Caco-2 (cell line): ENCODE measurements around the gene RGS6. TPM values are rescaled to one million over a fixed set of nuclear protein-coding genes. Genes with fewer than 3 reads are reported as not detected.

Experiments used
- BruUV-seq: library from RNA; stranded (reverse); fragments of 400-500 nt; replicated peaks from 2 replicates; lab custom pipeline; 2021; lab: Mats Ljungman, UMichigan
- CTCF ChIA-PET: fragments of 300-600 bp; sonication (Branson Sonifier 250); formaldehyde crosslinking; loops from one replicate; lab custom pipeline; 2022; ENCODE audit warnings: antibody characterized with exemption; lab: Charles Lee
- POLR2A ChIA-PET: fragments of 300-600 bp; sonication (Branson Sonifier 250); formaldehyde crosslinking; loops from one replicate; lab custom pipeline; 2022; ENCODE audit warnings: antibody characterized with exemption; lab: Charles Lee
- DNase-seq, 2 experiments: peaks; one replicate each; pipeline versions ENCODE4 v3.0.0 to v3.0.0-alpha.2; 2020 to 2022
- H3K27me3 ChIP-seq: replicated peaks from 2 replicates; pipeline ENCODE4 v1.6.0; 2011; ENCODE audit warnings: low read length; ENCODE audit not compliant: control insufficient read depth, insufficient read depth
- H3K36me3 ChIP-seq: 2 replicates; pipeline ENCODE4 v1.5.1; 2011; ENCODE audit warnings: low read length; ENCODE audit not compliant: control insufficient read depth, insufficient read depth
- H3K4me1 ChIP-seq: fragments of 250-450 bp; sonication (Bioruptor Pico); 2 replicates; pipeline ENCODE4 v1.5.1; 2020; ENCODE audit warnings: mild to moderate bottlenecking
- H3K4me3 ChIP-seq: 2 replicates; pipeline ENCODE4 v1.5.1; 2011; ENCODE audit warnings: low read depth, mild to moderate bottlenecking, control low read depth, low read length
- H3K9me3 ChIP-seq: fragments of 250-450 bp; sonication (Bioruptor Pico); 2 replicates; pipeline ENCODE4 v1.5.1; 2020; ENCODE audit warnings: mild to moderate bottlenecking, moderate library complexity
- H3K27ac Mint-ChIP-seq: one replicate; pipeline ENCODE4 v1.8.0; 2022; ENCODE audit warnings: mixed read lengths; ENCODE audit not compliant: unreplicated experiment
- H3K27me3 Mint-ChIP-seq: one replicate; pipeline ENCODE4 v1.8.0; 2022; ENCODE audit warnings: mixed read lengths; ENCODE audit not compliant: insufficient read depth, unreplicated experiment
- H3K36me3 Mint-ChIP-seq: one replicate; pipeline ENCODE4 v1.8.0; 2022; ENCODE audit warnings: mild to moderate bottlenecking, mixed read lengths; ENCODE audit not compliant: insufficient read depth, unreplicated experiment
- H3K4me1 Mint-ChIP-seq: one replicate; pipeline ENCODE4 v1.8.0; 2022; ENCODE audit warnings: low read depth, mixed read lengths; ENCODE audit not compliant: unreplicated experiment
- H3K4me3 Mint-ChIP-seq: one replicate; pipeline ENCODE4 v1.8.0; 2022; ENCODE audit warnings: mild to moderate bottlenecking, moderate library complexity, mixed read lengths; ENCODE audit not compliant: unreplicated experiment
- H3K9me3 Mint-ChIP-seq: one replicate; pipeline ENCODE4 v1.8.0; 2022; ENCODE audit warnings: mixed read lengths; ENCODE audit not compliant: unreplicated experiment
- intact Hi-C: fragments of 100-400 bp; cut with micrococcal nuclease; formaldehyde crosslinking; loops from one replicate; pipeline ENCODE4 v1.10.0; 2022; ENCODE audit not compliant: unreplicated experiment
- total RNA-seq: library from RNA; stranded (reverse); gene quantifications from 2 replicates; pipeline ENCODE4 v1.2.3, GENCODE V29; 2022
- TF ChIP-seq, protein P1 (sequence below), 2 experiments: fragments of 200-600 bp in 1 of 2; IDR thresholded peaks; 1 replicate in 1 of 2; 2 replicates in 1 of 2; pipeline versions ENCODE4 v1.5.1 to v1.8.0; 2011 to 2022; ENCODE audit warnings: antibody characterized with exemption in 1 of 2, control low read depth in 1 of 2, inconsistent platforms in 1 of 2, low read depth in 1 of 2, low read length in 1 of 2, mild to moderate bottlenecking in 1 of 2, moderate library complexity in 1 of 2; ENCODE audit not compliant: insufficient read depth in 1 of 2, severe bottlenecking in 1 of 2, unreplicated experiment in 1 of 2

Gene RGS6
- total RNA-seq, 1 experiment from 2014 or later = not detected

- Histone ChIP-seq H3K36me3 (no peaks in the 10 kb centered on the region), H3K4me1 (no peaks in the 10 kb centered on the region), H3K4me3 (no peak overlapping the region), H3K27me3 (no peaks in the 10 kb centered on the region), H3K9me3 (no peaks in the 10 kb centered on the region)
- BruUV-seq = no TSS peak
- DNase-seq = no peak
- Mint-ChIP-seq H3K4me1 (no peaks in the 10 kb centered on the region), H3K27ac (no peak overlapping the region), H3K9me3 (peaks cover 11% of the 10 kb centered on the region), H3K27me3 (peaks cover 13% of the 10 kb centered on the region), H3K36me3 (no peaks in the 10 kb centered on the region), H3K4me3 (no peak overlapping the region)
- POLR2A ChIA-PET = no interaction called here
- TF ChIP-seq, protein P1, sequence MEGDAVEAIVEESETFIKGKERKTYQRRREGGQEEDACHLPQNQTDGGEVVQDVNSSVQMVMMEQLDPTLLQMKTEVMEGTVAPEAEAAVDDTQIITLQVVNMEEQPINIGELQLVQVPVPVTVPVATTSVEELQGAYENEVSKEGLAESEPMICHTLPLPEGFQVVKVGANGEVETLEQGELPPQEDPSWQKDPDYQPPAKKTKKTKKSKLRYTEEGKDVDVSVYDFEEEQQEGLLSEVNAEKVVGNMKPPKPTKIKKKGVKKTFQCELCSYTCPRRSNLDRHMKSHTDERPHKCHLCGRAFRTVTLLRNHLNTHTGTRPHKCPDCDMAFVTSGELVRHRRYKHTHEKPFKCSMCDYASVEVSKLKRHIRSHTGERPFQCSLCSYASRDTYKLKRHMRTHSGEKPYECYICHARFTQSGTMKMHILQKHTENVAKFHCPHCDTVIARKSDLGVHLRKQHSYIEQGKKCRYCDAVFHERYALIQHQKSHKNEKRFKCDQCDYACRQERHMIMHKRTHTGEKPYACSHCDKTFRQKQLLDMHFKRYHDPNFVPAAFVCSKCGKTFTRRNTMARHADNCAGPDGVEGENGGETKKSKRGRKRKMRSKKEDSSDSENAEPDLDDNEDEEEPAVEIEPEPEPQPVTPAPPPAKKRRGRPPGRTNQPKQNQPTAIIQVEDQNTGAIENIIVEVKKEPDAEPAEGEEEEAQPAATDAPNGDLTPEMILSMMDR (IDR thresholded peaks at IDR 0.05; ENCODE audit: insufficient read depth in 1 of 2, low read depth in 1 of 2, low read length in 1 of 2, severe bottlenecking in 1 of 2, unreplicated experiment in 1 of 2) = no peak
- CTCF ChIA-PET = no interaction called here
- intact Hi-C loops = no loop called here
These were observed 38.0 kb downstream of the RGS6 start for GRCh38 chr14:71970272-71970671.

DNA sequence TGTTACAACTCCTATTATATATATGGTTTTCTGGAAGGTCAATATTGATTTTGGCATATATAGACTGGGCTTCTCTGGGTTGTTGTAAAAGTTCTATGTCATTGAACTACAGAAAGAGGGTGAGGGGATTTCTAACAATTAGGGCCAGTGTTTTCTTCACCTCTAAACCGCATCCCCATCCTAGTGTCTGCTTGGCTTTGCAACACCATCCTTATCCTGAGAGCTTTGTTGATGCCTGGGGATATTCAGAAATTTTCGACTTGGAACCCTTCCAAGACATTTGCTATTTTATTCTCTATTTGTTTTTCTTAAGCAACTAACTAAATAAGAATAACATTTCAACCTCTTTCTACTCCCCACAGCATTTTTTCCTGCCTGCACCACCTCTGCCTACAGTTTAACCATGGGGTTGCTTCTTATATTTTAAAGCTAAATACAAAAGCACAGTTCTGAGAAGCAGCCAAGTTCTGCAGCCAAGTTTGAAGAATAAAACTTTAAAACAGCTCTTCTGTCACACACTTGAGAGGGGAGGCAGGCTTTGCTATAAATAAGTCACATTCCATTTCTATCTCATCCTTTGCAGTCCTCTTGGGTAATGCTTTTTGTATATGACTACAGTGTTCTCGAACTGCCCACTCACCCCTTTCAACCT lies 53.4 kb downstream of the RGS6 start:
- H3K4me1 ChIP-seq = no peaks in the 10 kb centered on the region
- ChIA-PET CTCF (no interaction called here), POLR2A (no interaction called here)
- no peaks in the 10 kb centered on the region for H3K27me3 ChIP-seq
- intact Hi-C loops = no loop called here
- BruUV-seq = no TSS peak
- no peaks in the 10 kb centered on the region for H3K36me3 Mint-ChIP-seq
- no peaks in the 10 kb centered on the region for H3K4me1 Mint-ChIP-seq
- H3K4me3 Mint-ChIP-seq = no peak overlapping the region
- no peak overlapping the region for H3K4me3 ChIP-seq
- no peaks in the 10 kb centered on the region for H3K36me3 ChIP-seq
- H3K27me3 Mint-ChIP-seq = peaks cover 12% of the 10 kb centered on the region
- no peak overlapping the region for H3K27ac Mint-ChIP-seq
- no peaks in the 10 kb centered on the region for H3K9me3 ChIP-seq
- TF ChIP-seq, protein P1 (IDR thresholded peaks at IDR 0.05; ENCODE audit: insufficient read depth in 1 of 2, low read depth in 1 of 2, low read length in 1 of 2, severe bottlenecking in 1 of 2, unreplicated experiment in 1 of 2) = no peak
- DNase-seq = no peak
- no peaks in the 10 kb centered on the region for H3K9me3 Mint-ChIP-seq

- no peak overlapping the region for H3K4me3 ChIP-seq
- no peaks in the 10 kb centered on the region for H3K9me3 Mint-ChIP-seq
- DNase-seq = no peak
- H3K9me3 ChIP-seq = no peaks in the 10 kb centered on the region
- no peaks in the 10 kb centered on the region for H3K36me3 Mint-ChIP-seq
- H3K27me3 Mint-ChIP-seq = peaks cover 13% of the 10 kb centered on the region
- POLR2A ChIA-PET = no interaction called here
- no peak overlapping the region for H3K4me3 Mint-ChIP-seq
- CTCF ChIA-PET = no interaction called here
- BruUV-seq = no TSS peak
- intact Hi-C loops = no loop called here
- no peak overlapping the region for H3K27ac Mint-ChIP-seq
- H3K4me1 ChIP-seq = no peaks in the 10 kb centered on the region
- H3K4me1 Mint-ChIP-seq = no peaks in the 10 kb centered on the region
- no peaks in the 10 kb centered on the region for H3K36me3 ChIP-seq
- H3K27me3 ChIP-seq = no peaks in the 10 kb centered on the region
- TF ChIP-seq, protein P1 (IDR thresholded peaks at IDR 0.05; ENCODE audit: insufficient read depth in 1 of 2, low read depth in 1 of 2, low read length in 1 of 2, severe bottlenecking in 1 of 2, unreplicated experiment in 1 of 2) = no peak
These were observed 56.2 kb downstream of the RGS6 start for GRCh38 chr14:71988476-71988875.
